Immature natural killer cell (primary cell): ENCODE data around the gene FOXC1. TPM values are rescaled to one million over a fixed set of nuclear protein-coding genes. Genes with fewer than 3 reads are reported as not detected.

ENCODE experiments used
- DNase-seq, 3 donors: peaks; one replicate each; pipeline ENCODE4 v3.0.0; 2022; ENCODE audit warnings: mixed read lengths in 1 of 3
- H3K27ac Mint-ChIP-seq, 6 donors: one replicate each; pipeline ENCODE4 v1.8.0; 2020; ENCODE audit warnings: mixed read lengths in 6 of 6, mild to moderate bottlenecking in 5 of 6, inconsistent platforms in 4 of 6, moderate library complexity in 3 of 6
- H3K27me3 Mint-ChIP-seq, 3 donors: one replicate each; pipeline ENCODE4 v1.8.0; 2020 to 2021; ENCODE audit warnings: low read depth in 3 of 3, mild to moderate bottlenecking in 3 of 3, mixed read lengths in 3 of 3, moderate library complexity in 3 of 3, inconsistent platforms in 1 of 3
- H3K36me3 Mint-ChIP-seq, 3 donors: one replicate each; pipeline ENCODE4 v1.8.0; 2020; ENCODE audit warnings: mixed read lengths in 3 of 3, inconsistent platforms in 2 of 3, mild to moderate bottlenecking in 2 of 3
- H3K4me1 Mint-ChIP-seq, 2 donors: one replicate each; pipeline ENCODE4 v1.8.0; 2020; ENCODE audit warnings: inconsistent platforms in 2 of 2, mild to moderate bottlenecking in 2 of 2, mixed read lengths in 2 of 2, moderate library complexity in 1 of 2
- H3K4me3 Mint-ChIP-seq, 5 donors: one replicate each; pipeline ENCODE4 v1.8.0; 2020; ENCODE audit warnings: mild to moderate bottlenecking in 5 of 5, mixed read lengths in 5 of 5, inconsistent platforms in 3 of 5, moderate library complexity in 3 of 5
- H3K9me3 Mint-ChIP-seq, 6 donors: one replicate each; pipeline ENCODE4 v1.8.0; 2020; ENCODE audit warnings: mild to moderate bottlenecking in 6 of 6, mixed read lengths in 6 of 6, inconsistent platforms in 4 of 6, moderate library complexity in 3 of 6
- polyA plus RNA-seq, 3 donors: library from polyadenylated mRNA; unstranded; fragments of 300-500 nt; fragmentation: Illumina TruSeq; gene quantifications; one replicate each; pipeline ENCODE4 v1.2.3, GENCODE V29; 2021

The FOXC1 gene
- polyA plus RNA-seq, 3 donors from 2014 or later = 0.22 TPM; not detected in 2

DNA sequence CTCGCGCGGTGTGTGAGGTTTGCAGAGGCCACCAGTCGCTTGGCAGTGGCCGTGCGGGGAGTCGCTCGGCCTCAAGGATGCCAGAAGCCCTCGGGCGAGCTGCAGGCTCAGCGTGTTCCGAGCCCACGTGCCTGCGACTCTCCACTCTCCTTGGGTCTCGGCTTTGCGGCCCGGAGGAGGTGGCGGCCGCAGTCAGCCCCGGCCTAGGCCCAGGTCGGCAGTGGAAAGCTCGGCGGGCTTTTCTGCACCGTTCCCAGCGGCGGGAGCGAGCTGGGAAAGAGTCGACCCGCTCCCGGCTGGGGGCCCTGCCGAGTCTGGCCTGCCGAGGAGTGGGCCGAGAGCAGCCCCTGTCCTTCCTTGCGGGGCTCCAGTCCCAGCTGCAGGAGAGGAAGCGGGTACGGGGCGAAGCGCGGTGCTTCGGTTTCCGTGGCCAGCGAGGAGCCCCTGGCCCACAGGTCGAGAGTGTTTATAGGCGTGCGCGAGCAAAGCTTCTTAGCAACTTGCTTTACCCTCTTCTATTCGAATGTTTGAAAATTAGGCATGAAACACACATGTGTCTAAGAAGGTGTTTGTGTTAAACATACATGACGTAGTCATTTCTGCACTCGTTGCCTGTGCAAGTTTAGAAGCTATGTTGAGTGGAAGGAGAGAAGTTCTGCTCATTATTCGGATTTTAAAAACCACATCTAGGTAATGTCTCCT, 5.6 kb downstream of the FOXC1 start:
- no peak for DNase-seq
- Mint-ChIP-seq H3K27ac (no peak overlapping the region), H3K27me3 (peaks cover 13 to 46% (median 45%) of the 10 kb centered on the region in 3 donors), H3K9me3 (no peaks in the 10 kb centered on the region), H3K36me3 (no peaks in the 10 kb centered on the region), H3K4me1 (peaks cover 16 to 27% of the 10 kb centered on the region in 2 donors), H3K4me3 (no peak overlapping the region)

- H3K4me1 Mint-ChIP-seq = peaks cover 13 to 23% of the 10 kb centered on the region in 2 donors
These were observed 6.2 kb downstream of the FOXC1 start for GRCh38 chr6:1615853-1616420.

GRCh38 chr6:1616701-1617463, 7.2 kb downstream of the FOXC1 start:
- Mint-ChIP-seq H3K4me1 (peaks cover 11 to 20% of the 10 kb centered on the region in 2 donors), H3K4me3 (no peak overlapping the region), H3K27me3 (peaks cover 19 to 44% (median 42%) of the 10 kb centered on the region in 3 donors), H3K9me3 (no peaks in the 10 kb centered on the region), H3K27ac (no peak overlapping the region), H3K36me3 (peaks cover 4% of the 10 kb centered on the region in 3 donors)
- no peak for DNase-seq

More at GRCh38 chr6:1615853-1616420, 6.2 kb downstream of the FOXC1 start:
- H3K27me3 Mint-ChIP-seq = peaks cover 13 to 42% (median 42%) of the 10 kb centered on the region in 3 donors
- DNase-seq = no peak
- H3K27ac Mint-ChIP-seq = no peak overlapping the region
- no peaks in the 10 kb centered on the region for H3K9me3 Mint-ChIP-seq
- H3K36me3 Mint-ChIP-seq = no peaks in the 10 kb centered on the region
- peak overlapping the region in 1 of 5 donors; percentile 13 for H3K4me3 Mint-ChIP-seq

- peaks cover 13 to 42% (median 36%) of the 10 kb centered on the region in 3 donors for H3K27me3 Mint-ChIP-seq
- H3K36me3 Mint-ChIP-seq = peaks cover 11 to 12% (median 11%) of the 10 kb centered on the region in 3 donors
- H3K9me3 Mint-ChIP-seq = no peaks in the 10 kb centered on the region
- no peak overlapping the region for H3K27ac Mint-ChIP-seq
- peaks cover 4 to 12% of the 10 kb centered on the region in 2 donors for H3K4me1 Mint-ChIP-seq
- no peak overlapping the region for H3K4me3 Mint-ChIP-seq
- DNase-seq = no peak
These were observed 8.0 kb downstream of the FOXC1 start for GRCh38 chr6:1617466-1618310.

DNA sequence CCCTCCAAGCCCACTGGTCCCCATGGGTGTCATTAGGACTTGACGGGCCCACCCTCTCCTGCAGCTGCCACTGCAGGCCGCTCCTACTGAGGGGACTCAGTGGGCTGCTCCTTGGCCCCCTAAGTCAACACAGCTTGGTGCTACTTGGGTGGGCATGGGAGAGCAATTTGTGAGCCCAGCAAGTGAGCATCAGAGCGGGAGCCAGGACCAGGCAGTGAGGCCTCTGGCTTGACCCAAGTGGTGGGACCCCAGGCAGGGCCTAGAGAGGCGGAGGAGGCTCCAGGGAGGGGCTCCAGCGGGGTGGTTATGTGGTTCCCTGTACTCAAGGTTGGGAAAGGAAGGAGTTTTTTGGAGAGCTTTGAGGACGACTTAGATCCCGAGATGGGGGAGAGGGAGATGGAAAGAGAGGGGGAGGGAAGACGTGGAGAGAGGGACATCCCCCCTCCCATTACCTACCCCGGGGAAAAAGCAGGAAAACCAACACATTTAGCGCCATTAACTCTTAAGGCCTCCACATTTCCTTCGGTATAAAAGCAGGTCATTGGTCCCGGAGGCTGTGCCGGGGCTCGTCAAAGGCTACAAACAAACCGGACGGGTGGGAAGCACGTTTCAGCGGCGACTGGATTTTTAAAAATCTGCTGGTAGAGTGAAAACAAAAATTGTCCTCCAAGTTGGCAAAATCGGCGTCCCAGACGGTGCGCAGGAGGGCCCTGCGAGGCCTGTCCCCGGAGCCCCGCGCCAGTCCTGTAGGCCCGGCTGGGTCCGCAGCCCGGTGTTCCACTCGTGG, 8.8 kb downstream of the FOXC1 start:
- Mint-ChIP-seq H3K4me3 (no peak overlapping the region), H3K36me3 (peaks cover 19 to 20% (median 19%) of the 10 kb centered on the region in 3 donors), H3K4me1 (peaks cover 4 to 5% of the 10 kb centered on the region in 2 donors), H3K27me3 (peaks cover 13 to 38% (median 27%) of the 10 kb centered on the region in 3 donors), H3K27ac (no peak overlapping the region), H3K9me3 (no peaks in the 10 kb centered on the region)
- no peak for DNase-seq

DNA sequence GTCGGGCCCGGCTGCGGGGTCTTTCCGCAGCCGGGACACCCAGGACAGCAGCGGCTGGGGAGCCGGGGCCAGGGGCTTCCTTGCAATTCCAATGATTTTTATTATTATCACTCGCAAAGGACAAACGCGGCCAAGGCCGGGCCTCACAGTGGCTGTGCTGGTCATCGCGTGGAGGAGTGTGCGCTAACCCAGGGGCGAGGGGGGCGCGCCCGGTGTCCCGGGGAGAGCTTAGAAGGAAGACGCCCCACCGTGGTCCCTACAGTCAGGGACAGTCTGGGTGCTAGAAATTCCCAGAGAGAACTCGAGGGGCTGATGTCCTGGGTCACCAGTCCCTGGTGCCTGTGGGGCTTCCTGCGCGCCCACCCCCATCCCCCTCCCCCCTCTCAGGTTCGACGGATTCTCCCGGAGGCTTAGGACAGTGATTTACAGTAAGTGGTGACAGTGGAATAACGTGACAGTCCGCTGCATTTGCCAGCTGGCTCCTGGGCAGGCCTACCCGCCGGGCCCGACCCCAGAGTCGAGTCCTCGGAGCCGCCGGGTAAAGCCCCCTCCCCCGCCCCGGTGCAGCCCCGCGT, 9.5 kb downstream of the FOXC1 start:
- Mint-ChIP-seq H3K4me1 (peaks cover 0 to 4% of the 10 kb centered on the region in 2 donors), H3K36me3 (peaks cover 21 to 22% (median 21%) of the 10 kb centered on the region in 3 donors), H3K27me3 (peaks cover 11 to 35% (median 27%) of the 10 kb centered on the region in 3 donors), H3K27ac (no peak overlapping the region), H3K9me3 (no peaks in the 10 kb centered on the region), H3K4me3 (no peak overlapping the region)
- DNase-seq = no peak

DNA sequence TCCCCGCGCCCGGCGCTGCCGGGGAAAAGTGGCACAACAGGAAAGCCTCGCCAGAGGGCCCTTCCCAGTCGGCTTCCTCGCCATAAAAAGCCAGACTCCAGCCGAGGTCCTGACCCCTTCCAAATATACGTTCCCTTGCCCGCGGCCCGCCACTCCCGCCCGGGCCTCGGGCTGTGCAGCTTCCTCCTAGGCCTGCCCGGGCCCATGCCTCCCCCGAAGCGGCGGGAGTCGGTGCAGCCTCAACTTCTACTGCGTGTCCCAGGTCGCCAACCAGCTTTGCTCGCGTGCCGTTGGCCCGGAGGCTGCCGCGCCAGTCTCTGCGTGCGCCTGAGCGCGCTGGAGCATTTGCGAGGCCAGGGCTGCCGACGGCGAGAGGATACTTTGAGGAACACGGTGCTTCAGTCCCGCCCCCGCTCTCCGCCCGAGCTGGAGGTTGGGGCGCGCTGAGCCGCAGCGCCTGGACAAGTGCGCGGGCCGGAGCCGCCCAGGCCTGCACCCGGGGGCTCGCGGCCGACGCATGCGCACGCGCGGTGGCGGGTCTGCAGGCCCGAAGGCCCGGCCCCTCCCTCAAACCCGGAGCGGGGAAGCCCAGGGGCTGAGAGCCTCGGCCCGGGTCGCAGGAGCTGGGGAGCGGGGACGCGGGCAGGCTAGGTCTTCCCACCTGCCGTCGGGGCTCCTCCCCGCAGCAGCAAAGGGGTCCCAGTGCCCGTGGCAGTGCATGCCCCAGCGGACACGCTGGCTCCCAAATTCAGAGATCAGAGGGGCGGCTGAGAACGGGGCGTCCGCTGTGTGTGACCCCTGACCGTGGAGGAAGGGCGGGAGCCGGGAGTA, 10.2 kb downstream of the FOXC1 start:
- Mint-ChIP-seq H3K27ac (no peak overlapping the region), H3K4me3 (no peak overlapping the region), H3K4me1 (peaks cover 1 to 4% of the 10 kb centered on the region in 2 donors), H3K27me3 (peaks cover 11 to 35% (median 26%) of the 10 kb centered on the region in 3 donors), H3K9me3 (no peaks in the 10 kb centered on the region), H3K36me3 (peaks cover 21 to 22% (median 21%) of the 10 kb centered on the region in 3 donors)
- DNase-seq = no peak

- Mint-ChIP-seq H3K4me3 (no peak overlapping the region), H3K4me1 (peaks cover 8 to 11% of the 10 kb centered on the region in 2 donors), H3K27ac (no peak overlapping the region), H3K36me3 (peaks cover 21 to 28% (median 22%) of the 10 kb centered on the region in 3 donors), H3K27me3 (peaks cover 13 to 34% (median 23%) of the 10 kb centered on the region in 3 donors), H3K9me3 (peaks cover 0 to 1% (median 0%) of the 10 kb centered on the region in 6 donors)
- no peak for DNase-seq
These were observed 10.9 kb downstream of the FOXC1 start for GRCh38 chr6:1620504-1621069.

DNA sequence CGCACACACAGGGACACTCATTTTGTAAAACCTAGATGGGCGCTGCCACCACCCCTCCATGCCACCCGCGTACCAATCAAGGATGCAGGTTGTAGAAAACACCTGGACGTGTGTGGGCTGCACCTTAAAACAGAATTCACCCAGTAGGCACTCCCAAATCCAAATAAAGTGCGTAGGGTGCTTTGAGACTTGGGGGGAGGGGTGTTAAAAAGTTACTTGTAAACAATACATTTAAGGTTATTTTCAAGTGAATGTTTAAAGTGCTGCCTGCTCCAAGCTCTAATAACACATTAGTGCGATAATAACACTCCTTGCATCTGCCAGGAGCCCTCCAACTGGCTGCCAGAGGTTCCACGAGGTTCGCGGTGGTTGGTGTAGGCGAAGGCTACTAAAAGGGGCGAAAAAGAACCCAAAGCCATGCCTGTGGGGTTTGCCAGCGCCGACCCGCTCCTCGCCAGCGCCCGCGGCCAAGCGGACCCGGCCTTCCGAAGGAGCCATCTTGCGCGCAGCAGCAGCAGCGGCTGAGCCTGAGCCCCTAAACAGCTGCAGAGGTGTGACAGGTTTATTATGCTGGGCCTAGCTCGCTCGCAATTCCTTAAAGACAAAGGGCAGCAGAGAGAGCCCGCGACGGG, 11.5 kb downstream of the FOXC1 start:
- DNase-seq = no peak
- no peak overlapping the region for H3K4me3 Mint-ChIP-seq
- peaks cover 14 to 16% of the 10 kb centered on the region in 2 donors for H3K4me1 Mint-ChIP-seq
- H3K9me3 Mint-ChIP-seq = peaks cover 0 to 1% (median 0%) of the 10 kb centered on the region in 6 donors
- peaks cover 21 to 29% (median 22%) of the 10 kb centered on the region in 3 donors for H3K36me3 Mint-ChIP-seq
- peaks cover 13 to 30% (median 24%) of the 10 kb centered on the region in 3 donors for H3K27me3 Mint-ChIP-seq
- no peak overlapping the region for H3K27ac Mint-ChIP-seq

DNA sequence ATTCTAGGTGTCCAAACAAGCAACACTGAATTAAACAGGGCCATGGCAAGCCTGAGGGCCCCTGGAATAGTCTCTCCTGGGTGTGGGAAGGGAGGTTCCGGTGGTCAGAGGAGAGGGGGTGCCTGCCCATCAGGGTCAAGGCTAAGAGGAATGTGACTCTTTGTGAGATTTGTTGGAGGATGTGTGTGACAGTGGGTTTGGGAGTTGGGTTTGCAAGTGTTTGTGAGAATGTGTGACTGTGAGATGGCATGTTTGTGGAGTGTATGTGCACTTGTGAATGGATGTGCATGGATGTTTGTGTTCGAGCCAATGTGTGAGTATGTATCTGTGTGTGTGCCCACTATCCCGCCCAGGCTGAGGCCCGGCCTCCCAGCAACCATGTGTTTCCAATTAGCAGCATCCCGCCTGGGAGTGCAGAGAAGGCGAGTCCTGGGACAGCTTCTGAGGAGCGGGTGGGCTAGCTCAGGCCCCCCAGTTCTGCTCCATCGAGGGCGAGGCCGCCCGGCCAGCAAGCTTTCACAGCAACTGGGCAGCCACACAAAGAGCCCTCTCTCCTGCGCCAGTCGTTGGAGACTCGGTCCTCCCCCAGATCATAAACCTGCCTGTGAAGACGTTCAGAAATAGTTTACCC, 12.6 kb downstream of the FOXC1 start:
- Mint-ChIP-seq H3K4me1 (peaks cover 18% of the 10 kb centered on the region in 2 donors), H3K4me3 (no peak overlapping the region), H3K27ac (no peak overlapping the region), H3K9me3 (peaks cover 0 to 1% (median 0%) of the 10 kb centered on the region in 6 donors), H3K36me3 (peaks cover 21 to 29% (median 22%) of the 10 kb centered on the region in 3 donors), H3K27me3 (peaks cover 11 to 29% (median 25%) of the 10 kb centered on the region in 3 donors)
- DNase-seq = no peak
